OCI-LY1 (cell line): ENCODE data around the gene ARHGEF16.

Source experiments
- H2AFZ ChIP-seq: fragments of 200-600 bp; sonication (generic), shearing (Covaris generic); 2 replicates; pipeline ENCODE4 v1.6.0; 2014; ENCODE audit warnings: antibody characterized with exemption, mild to moderate bottlenecking, low read length
- H3F3A ChIP-seq: fragments of 200-600 bp; sonication (generic), shearing (Covaris generic); 2 replicates; pipeline ENCODE4 v1.6.0; 2014; ENCODE audit warnings: mild to moderate bottlenecking, antibody characterized with exemption, low read length, moderate library complexity; ENCODE audit not compliant: insufficient read depth
- H3K27ac ChIP-seq: fragments of 200-600 bp; sonication (generic); 2 replicates; pipeline ENCODE4 v1.5.1; 2014; ENCODE audit warnings: low read length, mixed run types, mild to moderate bottlenecking, low read depth; ENCODE audit not compliant: poor library complexity, severe bottlenecking
- H3K27me3 ChIP-seq: fragments of 200-600 bp; sonication (generic); 2 replicates; pipeline ENCODE4 v1.6.0; 2014; ENCODE audit warnings: antibody characterized with exemption, mild to moderate bottlenecking, low read length, moderate library complexity; ENCODE audit not compliant: insufficient read depth
- H3K36me3 ChIP-seq: fragments of 200-600 bp; sonication (generic); 2 replicates; pipeline ENCODE4 v1.6.1; 2014; ENCODE audit warnings: mild to moderate bottlenecking, antibody characterized with exemption, low read length, moderate library complexity, mixed read lengths; ENCODE audit not compliant: insufficient read depth
- H3K4me1 ChIP-seq: fragments of 200-600 bp; sonication (generic); 2 replicates; pipeline ENCODE4 v1.5.1; 2014; ENCODE audit warnings: mild to moderate bottlenecking, low read length, moderate library complexity; ENCODE audit not compliant: insufficient read depth, severe bottlenecking
- H3K4me2 ChIP-seq: fragments of 200-600 bp; sonication (generic), shearing (Covaris generic); 2 replicates; pipeline ENCODE4 v1.6.1; 2014; ENCODE audit warnings: low read length
- H3K4me3 ChIP-seq: fragments of 200-600 bp; sonication (generic); 2 replicates; pipeline ENCODE4 v1.5.1; 2014; ENCODE audit warnings: low read length, low read depth, mild to moderate bottlenecking, mixed read lengths; ENCODE audit not compliant: poor library complexity, severe bottlenecking
- H3K79me2 ChIP-seq: fragments of 200-600 bp; shearing (Covaris generic); 2 replicates; pipeline ENCODE4 v1.6.1; 2016; ENCODE audit warnings: mixed run types, low read length, mixed read lengths; ENCODE audit not compliant: insufficient read depth
- H3K9ac ChIP-seq: fragments of 200-600 bp; sonication (generic), shearing (Covaris generic); 2 replicates; pipeline ENCODE4 v1.6.1; 2014; ENCODE audit warnings: mild to moderate bottlenecking, low read length, mixed read lengths
- H3K9me2 ChIP-seq: fragments of 200-600 bp; sonication (generic), shearing (Covaris generic); 2 replicates; pipeline ENCODE4 v1.6.1; 2014; ENCODE audit warnings: low read depth, mild to moderate bottlenecking, low read length, mixed read lengths
- H3K9me3 ChIP-seq: fragments of 200-600 bp; shearing (Covaris generic); 2 replicates; pipeline ENCODE4 v1.6.1; 2014; ENCODE audit warnings: low read length, mixed read lengths
- H4K20me1 ChIP-seq: fragments of 200-600 bp; sonication (generic), shearing (Covaris generic); 2 replicates; pipeline ENCODE4 v1.6.0; 2016; ENCODE audit warnings: mild to moderate bottlenecking, low read length; ENCODE audit not compliant: insufficient read depth
- CTCF ChIP-seq: fragments of 200-600 bp; sonication (generic), shearing (Covaris generic); IDR thresholded peaks from 2 replicates; pipeline ENCODE4 v1.5.1; 2017; ENCODE audit warnings: mild to moderate bottlenecking, antibody characterized with exemption, low read length, moderate library complexity, mixed read lengths
- EZH2 ChIP-seq: fragments of 200-600 bp; sonication (generic), shearing (Covaris generic); IDR thresholded peaks from 2 replicates; pipeline ENCODE4 v1.8.0; 2017; ENCODE audit warnings: borderline replicate concordance, mixed run types, mild to moderate bottlenecking, antibody characterized with exemption, low read length, moderate library complexity, mixed read lengths

ARHGEF16 gene

GRCh38 chr1:3509721-3510120, 55.3 kb downstream of the ARHGEF16 start:
- H3K4me2 ChIP-seq = no peak overlapping the region
- H3F3A ChIP-seq = no peaks in the 10 kb centered on the region
- no peaks in the 10 kb centered on the region for H4K20me1 ChIP-seq
- H2AFZ ChIP-seq = no peak overlapping the region
- H3K9me2 ChIP-seq = no peaks in the 10 kb centered on the region
- TF ChIP-seq CTCF (no peak), EZH2 (no peak)
- no peak overlapping the region for H3K27ac ChIP-seq
- peaks cover 5% of the 10 kb centered on the region; the same call in 1 of the 2 replicates for H3K27me3 ChIP-seq
- no peak overlapping the region for H3K4me3 ChIP-seq
- H3K36me3 ChIP-seq = no peaks in the 10 kb centered on the region
- no peak overlapping the region for H3K9ac ChIP-seq
- no peaks in the 10 kb centered on the region for H3K9me3 ChIP-seq
- H3K79me2 ChIP-seq = no peaks in the 10 kb centered on the region
- H3K4me1 ChIP-seq = no peaks in the 10 kb centered on the region

- Histone ChIP-seq H3K4me2 (no peak overlapping the region), H3K27me3 (0 out of 2 replicates have a peak, but pooled peaks cover 5% of the 10 kb centered on the region), H3K9me3 (no peaks in the 10 kb centered on the region), H3K9ac (no peak overlapping the region), H2AFZ (no peak overlapping the region), H3K27ac (no peak overlapping the region), H3K9me2 (no peaks in the 10 kb centered on the region), H3F3A (no peaks in the 10 kb centered on the region), H3K36me3 (no peaks in the 10 kb centered on the region), H3K79me2 (no peaks in the 10 kb centered on the region), H3K4me3 (no peak overlapping the region), H3K4me1 (no peaks in the 10 kb centered on the region), H4K20me1 (no peaks in the 10 kb centered on the region)
- TF ChIP-seq CTCF = no peak
- no peak for TF ChIP-seq EZH2
Observed at GRCh38 chr1:3510136-3510955, 55.9 kb downstream of the ARHGEF16 start.

- H3K4me3 ChIP-seq = no peak overlapping the region
- H3K9me2 ChIP-seq = no peaks in the 10 kb centered on the region
- H2AFZ ChIP-seq = no peak overlapping the region
- no peaks in the 10 kb centered on the region for H3K36me3 ChIP-seq
- no peaks in the 10 kb centered on the region for H3K9me3 ChIP-seq
- no peak for TF ChIP-seq EZH2
- TF ChIP-seq CTCF = no peak
- no peaks in the 10 kb centered on the region for H3K4me1 ChIP-seq
- no peaks in the 10 kb centered on the region for H3K79me2 ChIP-seq
- H3K9ac ChIP-seq = no peak overlapping the region
- 0 out of 2 replicates have a peak, but pooled peaks cover 5% of the 10 kb centered on the region for H3K27me3 ChIP-seq
- no peak overlapping the region for H3K4me2 ChIP-seq
- no peaks in the 10 kb centered on the region for H3F3A ChIP-seq
- no peak overlapping the region for H3K27ac ChIP-seq
- H4K20me1 ChIP-seq = no peaks in the 10 kb centered on the region
Observed at GRCh38 chr1:3510956-3511250, 56.4 kb downstream of the ARHGEF16 start.
